ENCODE results near the gene NAA38.
"Not testable (repeated sequence)": the region's sequence is repeated elsewhere in the genome, so short reads cannot be mapped to it uniquely, and the experiment has no call there.

Gene NAA38

DNA sequence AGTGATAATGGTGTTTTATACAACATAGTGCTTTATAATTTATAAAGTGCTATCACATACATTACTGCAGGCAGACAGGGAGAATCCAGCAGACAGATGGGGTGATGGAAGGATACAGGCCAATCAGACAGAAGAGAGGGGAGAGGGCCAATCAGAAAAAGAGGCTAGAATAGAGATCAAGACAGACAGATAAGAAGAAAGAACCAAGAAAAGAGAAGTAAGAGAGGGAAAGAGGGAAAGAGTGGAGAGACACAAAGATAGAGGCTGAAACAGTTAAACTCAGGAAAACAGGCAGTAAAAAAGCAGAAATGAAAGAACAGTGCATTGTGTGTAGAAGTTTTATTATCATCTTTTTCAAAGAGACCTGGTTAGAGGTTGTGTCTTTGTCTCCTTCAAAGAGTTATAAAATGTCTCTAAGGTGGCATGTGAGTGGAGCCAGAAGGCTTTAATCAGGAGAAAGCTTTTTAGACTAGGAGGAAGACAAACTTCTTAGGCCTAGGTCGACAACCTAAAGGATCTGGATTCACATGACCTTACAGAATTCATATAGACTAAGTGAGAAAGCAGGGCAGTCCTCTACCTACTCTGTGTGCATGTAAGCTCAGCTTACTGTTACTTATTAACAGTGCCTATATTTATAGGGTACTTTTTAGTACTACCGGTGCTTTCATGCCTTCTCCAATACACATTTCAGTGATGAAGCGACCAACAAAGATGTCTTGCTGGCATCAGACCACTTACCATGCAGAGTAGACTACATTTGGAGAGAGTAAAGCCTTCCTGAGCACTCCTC lies 22.9 kb upstream of the NAA38 start:
- DNase-seq (ENCODE audit: low read depth) = no peak
- no peak overlapping the region for H3K4me3 ChIP-seq (ENCODE audit: low read depth, low read length)
- TF ChIP-seq, protein P1, sequence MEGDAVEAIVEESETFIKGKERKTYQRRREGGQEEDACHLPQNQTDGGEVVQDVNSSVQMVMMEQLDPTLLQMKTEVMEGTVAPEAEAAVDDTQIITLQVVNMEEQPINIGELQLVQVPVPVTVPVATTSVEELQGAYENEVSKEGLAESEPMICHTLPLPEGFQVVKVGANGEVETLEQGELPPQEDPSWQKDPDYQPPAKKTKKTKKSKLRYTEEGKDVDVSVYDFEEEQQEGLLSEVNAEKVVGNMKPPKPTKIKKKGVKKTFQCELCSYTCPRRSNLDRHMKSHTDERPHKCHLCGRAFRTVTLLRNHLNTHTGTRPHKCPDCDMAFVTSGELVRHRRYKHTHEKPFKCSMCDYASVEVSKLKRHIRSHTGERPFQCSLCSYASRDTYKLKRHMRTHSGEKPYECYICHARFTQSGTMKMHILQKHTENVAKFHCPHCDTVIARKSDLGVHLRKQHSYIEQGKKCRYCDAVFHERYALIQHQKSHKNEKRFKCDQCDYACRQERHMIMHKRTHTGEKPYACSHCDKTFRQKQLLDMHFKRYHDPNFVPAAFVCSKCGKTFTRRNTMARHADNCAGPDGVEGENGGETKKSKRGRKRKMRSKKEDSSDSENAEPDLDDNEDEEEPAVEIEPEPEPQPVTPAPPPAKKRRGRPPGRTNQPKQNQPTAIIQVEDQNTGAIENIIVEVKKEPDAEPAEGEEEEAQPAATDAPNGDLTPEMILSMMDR (conservative IDR thresholded peaks at IDR 0.05; ENCODE audit: low read depth, low read length) = no peak

DNA sequence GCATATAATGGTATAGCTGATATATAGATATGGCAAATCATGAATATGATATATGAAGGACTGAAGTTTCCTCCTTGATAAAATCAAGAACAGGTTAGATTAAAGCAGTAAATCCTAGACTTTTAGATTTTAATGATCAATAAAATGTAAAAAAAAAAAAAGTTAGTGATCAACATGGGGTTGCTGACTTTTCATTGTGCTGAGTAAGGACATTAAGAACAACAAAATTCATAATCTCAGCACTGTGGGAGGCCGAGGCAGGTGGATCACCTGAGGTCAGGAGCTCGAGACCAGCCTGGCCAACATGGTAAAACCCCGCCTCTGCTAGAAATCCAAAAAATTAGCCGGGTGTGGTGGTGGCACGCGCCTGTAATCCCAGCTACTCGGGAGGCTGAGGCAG lies 20.9 kb upstream of the NAA38 start:
- no peak for DNase-seq (ENCODE audit: low read depth)
- TF ChIP-seq, protein P1 (conservative IDR thresholded peaks at IDR 0.05; ENCODE audit: low read depth, low read length) = no peak
- H3K4me3 ChIP-seq (ENCODE audit: low read depth, low read length) = no peak overlapping the region

DNA sequence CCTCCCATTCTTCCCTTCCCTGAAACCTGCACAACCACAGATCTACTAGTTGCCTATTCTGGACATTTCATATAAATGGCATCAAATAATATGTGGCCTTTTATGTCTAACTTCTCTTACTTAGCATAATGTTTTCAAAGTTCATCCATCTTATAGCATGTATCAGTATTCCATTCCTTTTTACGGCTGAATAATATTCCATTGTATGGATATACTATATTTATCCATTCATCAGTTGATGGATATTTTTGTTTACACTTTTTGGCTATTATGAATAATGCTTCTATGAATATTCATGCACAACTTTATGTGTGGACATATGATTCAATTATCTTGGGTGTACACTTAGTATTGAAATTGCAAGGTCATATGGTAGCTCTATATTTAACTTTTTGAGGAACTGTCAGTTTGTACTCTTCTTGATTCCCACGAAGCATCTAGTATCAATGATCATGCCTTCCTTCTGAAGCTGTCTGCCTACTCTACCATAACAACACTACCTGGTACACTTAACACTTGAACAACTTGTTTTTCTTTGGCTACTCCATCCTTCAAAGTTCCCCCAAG lies 18.5 kb upstream of the NAA38 start:
- DNase-seq (ENCODE audit: low read depth) = no peak
- TF ChIP-seq, protein P1 (conservative IDR thresholded peaks at IDR 0.05; ENCODE audit: low read depth, low read length) = no peak
- no peak overlapping the region for H3K4me3 ChIP-seq (ENCODE audit: low read depth, low read length)

DNA sequence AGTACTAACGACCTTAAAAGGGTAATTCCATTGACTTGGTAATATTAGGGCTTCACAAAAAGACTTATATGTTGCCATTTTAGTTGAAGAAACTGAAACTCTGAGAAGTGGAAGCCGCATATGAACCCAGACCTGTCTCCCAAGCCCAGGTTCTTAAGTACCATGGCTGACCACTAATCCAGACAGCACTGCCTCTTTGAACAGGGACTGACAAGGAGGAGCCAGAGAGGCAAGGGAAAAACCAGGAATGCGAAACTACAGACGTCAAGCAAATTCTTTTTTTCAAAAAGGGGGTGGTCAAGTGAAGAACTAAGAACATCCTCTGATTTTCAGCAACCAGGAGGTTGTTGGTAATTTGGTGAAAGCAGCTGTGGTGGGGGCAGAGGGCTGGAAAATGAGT lies 15.7 kb upstream of the NAA38 start:
- H3K4me3 ChIP-seq (ENCODE audit: low read depth, low read length) = no peak overlapping the region
- no peak for DNase-seq (ENCODE audit: low read depth)
- TF ChIP-seq, protein P1 (conservative IDR thresholded peaks at IDR 0.05; ENCODE audit: low read depth, low read length) = no peak

DNA sequence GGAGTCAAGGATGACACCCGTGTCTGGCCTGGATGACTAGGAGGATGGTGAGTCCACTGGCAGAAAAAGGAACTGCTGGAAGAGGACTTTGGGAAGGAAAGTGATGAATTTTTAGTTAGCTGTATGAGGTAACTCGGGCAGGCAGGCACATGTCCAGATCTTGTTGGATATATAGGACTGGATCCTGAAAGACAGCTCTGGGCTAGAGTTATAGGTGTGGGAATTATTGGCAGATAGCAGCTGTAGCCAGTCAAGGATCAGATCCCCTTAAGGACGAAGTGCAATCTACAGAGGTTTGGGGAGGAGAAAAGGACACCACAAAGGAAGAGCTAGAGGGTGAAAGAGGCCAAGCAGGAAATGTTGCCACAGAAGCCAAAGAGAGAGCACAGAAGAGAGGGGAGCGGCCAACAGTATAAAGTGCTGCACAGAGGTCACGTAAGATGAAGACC lies 10.5 kb upstream of the NAA38 start:
- no peak overlapping the region for H3K4me3 ChIP-seq (ENCODE audit: low read depth, low read length)
- DNase-seq (ENCODE audit: low read depth) = no peak
- TF ChIP-seq, protein P1 (conservative IDR thresholded peaks at IDR 0.05; ENCODE audit: low read depth, low read length) = no peak

- no peak for DNase-seq (ENCODE audit: low read depth)
- no peak overlapping the region for H3K4me3 ChIP-seq (ENCODE audit: low read depth, low read length)
- TF ChIP-seq, protein P1 (conservative IDR thresholded peaks at IDR 0.05; ENCODE audit: low read depth, low read length) = no peak
Observed at GRCh38 chr17:7864995-7865650, 7.8 kb upstream of the NAA38 start.

DNA sequence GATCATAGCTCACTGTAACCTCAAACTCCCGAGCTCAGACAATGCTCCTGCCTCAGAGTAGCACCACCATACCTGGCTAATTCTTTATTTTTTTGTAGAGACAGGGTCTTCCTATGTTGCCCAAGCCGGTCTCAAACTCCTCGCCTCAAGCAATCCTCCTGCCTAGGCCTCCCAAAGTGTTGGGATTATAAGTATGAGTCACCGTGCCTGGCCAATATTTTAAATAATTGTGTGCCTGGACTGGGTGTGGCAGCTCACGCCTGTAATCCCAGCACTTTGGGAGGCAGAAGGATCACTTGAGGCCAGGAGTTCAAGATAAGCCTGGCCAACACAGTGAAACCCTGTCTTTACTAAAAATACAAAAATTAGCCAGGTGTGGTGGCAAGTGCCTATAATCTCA lies 7.0 kb upstream of the NAA38 start:
- H3K4me3 ChIP-seq (ENCODE audit: low read depth, low read length); DNase-seq (ENCODE audit: low read depth): not testable (repeated sequence)

All from choroid plexus epithelial cell (primary cell).